ENCODE results near the gene RRAS.

- TF ChIP-seq CTCF (IDR thresholded peaks at IDR 0.05; ENCODE audit: insufficient read depth, low read length, poor library complexity, severe bottlenecking) (no peak), EZH2phosphoT487 (conservative IDR thresholded peaks at IDR 0.05; ENCODE audit: low read length) (no peak)
Observed at GRCh38 chr19:49655570-49656455, 15.9 kb upstream of the RRAS start.

Measured in SU-DHL-6 (cell line).